SK-N-SH treated with all-trans-retinoic acid at 6 μM for 48 hours (cell line): ENCODE results near the gene UBFD1.

ENCODE experiments used
- BACH2 ChIP-seq: fragments of 250-450 bp; sonication (Bioruptor Pico); IDR thresholded peaks from 2 replicates; pipeline ENCODE4 v1.9.0; 2021; ENCODE audit warnings: mild to moderate bottlenecking, borderline replicate concordance
- CREB5 ChIP-seq: fragments of 250-450 bp; sonication (Bioruptor Pico); IDR thresholded peaks from 2 replicates; pipeline ENCODE4 v1.5.1; 2020; ENCODE audit warnings: low read depth, mild to moderate bottlenecking, moderate library complexity
- GLIS3 ChIP-seq: fragments of 250-450 bp; sonication (Bioruptor Pico); IDR thresholded peaks from 2 replicates; pipeline ENCODE4 v1.5.0; 2020; ENCODE audit warnings: mild to moderate bottlenecking, moderate library complexity
- PPARA ChIP-seq: fragments of 250-450 bp; sonication (Bioruptor Pico); IDR thresholded peaks from 2 replicates; pipeline ENCODE4 v1.5.0; 2020; ENCODE audit warnings: mild to moderate bottlenecking, borderline replicate concordance
- TCF4 ChIP-seq: fragments of 250-450 bp; sonication (Bioruptor Pico); IDR thresholded peaks from 2 replicates; pipeline ENCODE4 v1.8.0; 2021; ENCODE audit warnings: mild to moderate bottlenecking, moderate library complexity, borderline replicate concordance
- ZFP30 ChIP-seq: fragments of 450-650 bp; formaldehyde crosslinking; IDR thresholded peaks from 2 replicates; pipeline ENCODE4 v1.5.0; 2022; ENCODE audit warnings: mild to moderate bottlenecking, moderate library complexity
- ZNF565 ChIP-seq: fragments of 450-650 bp; formaldehyde crosslinking; conservative IDR thresholded peaks from 2 replicates; pipeline ENCODE4 v1.5.0; 2020; ENCODE audit warnings: low read depth, mild to moderate bottlenecking, moderate library complexity
- ZNF8 ChIP-seq: fragments of 450-650 bp; formaldehyde crosslinking; IDR thresholded peaks from 2 replicates; pipeline ENCODE4 v1.5.0; 2020; ENCODE audit warnings: mild to moderate bottlenecking, moderate library complexity

- TF ChIP-seq CREB5 = no peak
- no peak for TF ChIP-seq TCF4 (CRISPR knock-in tag)
- no peak for TF ChIP-seq PPARA (CRISPR knock-in tag)
- TF ChIP-seq GLIS3 (CRISPR knock-in tag) = no peak
- no peak for TF ChIP-seq ZFP30 (CRISPR knock-in tag)
- TF ChIP-seq BACH2 (CRISPR knock-in tag) = no peak
- TF ChIP-seq ZNF565 = no peak
- no peak for TF ChIP-seq ZNF8
Observed at GRCh38 chr16:23524886-23525285, 32.6 kb upstream of the UBFD1 start.
